Adrenal gland (tissue), 12 donors: Measurements from ENCODE around the gene TMEM151A. TPM values are rescaled to one million over a fixed set of nuclear protein-coding genes. Genes with fewer than 3 reads are reported as not detected.

Experiments
- DNase-seq, 7 donors: peaks; one replicate each; pipeline ENCODE4 v3.0.0-alpha.2; 2019 to 2020
- H3K27ac ChIP-seq, 5 donors: fragments of 200-600 bp; sonication (generic) in 4 of 5; 1 replicate in 3 of 5; 2 replicates in 2 of 5; pipeline versions ENCODE4 v1.5.1 to v1.8.0; 2016 to 2020; ENCODE audit warnings: mild to moderate bottlenecking in 1 of 5
- H3K27me3 ChIP-seq: fragments of 200-600 bp; 2 replicates; pipeline ENCODE4 v1.8.0; 2021
- H3K36me3 ChIP-seq, 2 donors: fragments of 200-600 bp; replicated peaks in 1 of 2; 1 replicate in 1 of 2; 2 replicates in 1 of 2; pipeline versions ENCODE4 v1.5.1 to v1.8.0; 2018 to 2022
- H3K4me1 ChIP-seq, 2 donors: fragments of 200-600 bp; replicated peaks in 1 of 2; 1 replicate in 1 of 2; 2 replicates in 1 of 2; pipeline versions ENCODE4 v1.5.1 to v1.8.0; 2018 to 2021
- H3K4me3 ChIP-seq, 4 donors: fragments of 200-600 bp; sonication (generic) in 3 of 4; one replicate each; pipeline ENCODE4 v1.5.1; 2016 to 2018
- H3K9me3 ChIP-seq, 3 donors: fragments of 200-600 bp; sonication (generic) in 1 of 3; replicated peaks in 1 of 3; 1 replicate in 2 of 3; 2 replicates in 1 of 3; pipeline versions ENCODE4 v1.5.1 to v1.8.0; 2016 to 2021
- POLR2A ChIP-seq, 2 donors: fragments of 450-650 bp; IDR thresholded peaks; one replicate each; pipeline ENCODE4 v1.6.1; 2017; ENCODE audit warnings: antibody characterized with exemption in 2 of 2, mild to moderate bottlenecking in 2 of 2, moderate library complexity in 1 of 2
- WGBS, 4 donors: extraction: QIAGEN DNeasy Blood & Tissue Kit in 2 of 4; methylation state at CpG; one replicate each; pipeline versions ENCODE4 v1.1.5 to v1.1.7; 2013 to 2017; 5-methylcytosine and 5-hydroxymethylcytosine counted together
- intact Hi-C, 2 donors: fragments of 100-400 bp; cut with DNase I; formaldehyde crosslinking; loops; one replicate each; pipeline versions ENCODE4 v1.14.1 to v1.15.0; 2022 to 2023
- polyA plus RNA-seq, 3 donors: library from polyadenylated mRNA; stranded (reverse); fragments of 200-250 nt in 2 of 3; fragments of 350-450 nt in 1 of 3; fragmentation: Illumina TruSeq in 1 of 3; extraction: RNeasy Lipid Tissue Mini Kit (QIAGEN cat#74804) in 1 of 3; gene quantifications; one replicate each; pipeline ENCODE4 v1.2.3, GENCODE V29; 2013 to 2014
- total RNA-seq, 9 donors: library from RNA; depleted of rRNA in 4 of 9; stranded (reverse); fragments of >200 nt in 4 of 9; fragments of 120-200 nt in 1 of 9; fragmentation: NEBNext Ultra II Directional in 1 of 9; extraction: Animal tissue kit (Norgen Biotek cat#: 25700) in 1 of 9; gene quantifications; one replicate each; pipeline versions ENCODE4 v1.1.0 to v1.2.4, GENCODE V29; 2013 to 2023
- TF ChIP-seq, protein P1 (sequence below), 6 experiments: fragments of 450-650 bp in 4 of 6; fragments of 200-600 bp in 2 of 6; sonication (generic) in 1 of 6; IDR thresholded peaks; 1 replicate in 5 of 6; 2 replicates in 1 of 6; pipeline versions ENCODE4 v1.5.1 to v1.8.0; 2016 to 2021; ENCODE audit warnings: antibody characterized with exemption in 6 of 6, mild to moderate bottlenecking in 2 of 6, moderate library complexity in 1 of 6
- donor health status: healthy with polysubstance abuse.
- donor health status: Bipolar disorder and iron deficiency.
- donor health status: DM: yes; HTN: yes; CAD: no.
- donor health status: DM: no; HTN: no; CAD: no.
- donor health status: DM: no; HTN: no; CAD: no.
- donor health status: DM: yes; HTN: yes; CAD: no.

Gene TMEM151A
- total and polyA plus RNA-seq, 12 donors, result 0.07 to 6.8 (median 1.3) TPM; not detected in 3

DNA sequence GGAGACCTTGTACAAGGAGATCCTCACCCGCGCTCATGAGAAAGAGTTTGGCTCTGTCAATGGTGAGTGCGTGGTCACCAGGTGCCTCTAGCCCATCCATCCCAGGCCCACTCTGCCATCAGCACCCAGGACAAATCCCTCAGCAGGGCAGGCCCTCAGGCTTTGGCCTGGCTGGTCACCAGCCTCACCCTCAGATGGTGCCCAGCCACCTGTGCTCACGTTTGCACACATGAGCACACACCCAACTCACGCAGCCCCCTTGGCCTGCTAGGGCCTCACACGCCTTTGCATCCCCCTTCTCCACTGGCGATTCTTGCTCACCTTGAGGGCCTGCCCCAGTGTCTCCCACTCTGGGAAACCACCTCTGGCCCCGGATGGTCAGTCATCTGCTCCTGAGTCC, 27.3 kb upstream of the TMEM151A start:
- H3K36me3 ChIP-seq, result peaks cover 0 to 19% of the 10 kb centered on the region in 2 donors
- peaks cover under 1 to 13% of the 10 kb centered on the region in 2 donors for H3K4me1 ChIP-seq
- 91 to 94% (median 92%) methylated on average over 7 to 8 of the region's 8 CpGs for WGBS, 4 donors
- no peak for DNase-seq
- no peak for TF ChIP-seq POLR2A (IDR thresholded peaks at IDR 0.05)
- TF ChIP-seq, protein P1, sequence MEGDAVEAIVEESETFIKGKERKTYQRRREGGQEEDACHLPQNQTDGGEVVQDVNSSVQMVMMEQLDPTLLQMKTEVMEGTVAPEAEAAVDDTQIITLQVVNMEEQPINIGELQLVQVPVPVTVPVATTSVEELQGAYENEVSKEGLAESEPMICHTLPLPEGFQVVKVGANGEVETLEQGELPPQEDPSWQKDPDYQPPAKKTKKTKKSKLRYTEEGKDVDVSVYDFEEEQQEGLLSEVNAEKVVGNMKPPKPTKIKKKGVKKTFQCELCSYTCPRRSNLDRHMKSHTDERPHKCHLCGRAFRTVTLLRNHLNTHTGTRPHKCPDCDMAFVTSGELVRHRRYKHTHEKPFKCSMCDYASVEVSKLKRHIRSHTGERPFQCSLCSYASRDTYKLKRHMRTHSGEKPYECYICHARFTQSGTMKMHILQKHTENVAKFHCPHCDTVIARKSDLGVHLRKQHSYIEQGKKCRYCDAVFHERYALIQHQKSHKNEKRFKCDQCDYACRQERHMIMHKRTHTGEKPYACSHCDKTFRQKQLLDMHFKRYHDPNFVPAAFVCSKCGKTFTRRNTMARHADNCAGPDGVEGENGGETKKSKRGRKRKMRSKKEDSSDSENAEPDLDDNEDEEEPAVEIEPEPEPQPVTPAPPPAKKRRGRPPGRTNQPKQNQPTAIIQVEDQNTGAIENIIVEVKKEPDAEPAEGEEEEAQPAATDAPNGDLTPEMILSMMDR (IDR thresholded peaks at IDR 0.05), result no peak
- no peaks in the 10 kb centered on the region for H3K9me3 ChIP-seq
- intact Hi-C loops, result no loop called here
- no peak overlapping the region for H3K27ac ChIP-seq
- H3K4me3 ChIP-seq, result no peak overlapping the region
- no peaks in the 10 kb centered on the region for H3K27me3 ChIP-seq

DNA sequence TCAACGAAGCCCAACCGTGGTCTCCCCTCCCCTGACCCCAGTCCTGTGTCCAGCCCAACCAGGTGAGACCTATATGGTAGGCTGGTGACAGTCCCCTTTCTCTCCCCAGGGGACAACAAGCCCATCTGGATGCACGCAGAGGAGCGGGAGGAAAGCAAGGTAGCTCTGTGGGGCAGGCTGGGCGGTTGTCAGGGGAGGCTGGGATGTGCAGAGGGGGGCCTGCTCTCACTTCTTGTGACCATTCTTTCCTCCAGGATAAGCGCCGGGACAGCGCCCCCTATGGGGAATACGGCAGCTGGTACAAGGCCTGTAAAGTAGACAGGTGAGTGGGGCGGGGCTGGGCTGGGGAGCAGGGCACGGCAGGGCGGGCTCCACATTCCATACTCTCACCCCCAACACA, 26.8 kb upstream of the TMEM151A start:
- no peaks in the 10 kb centered on the region for H3K9me3 ChIP-seq
- peaks cover 0 to 19% of the 10 kb centered on the region in 2 donors for H3K36me3 ChIP-seq
- no peak overlapping the region for H3K4me3 ChIP-seq
- intact Hi-C loops, result no loop called here
- TF ChIP-seq, protein P1 (IDR thresholded peaks at IDR 0.05), result peak in 3 of 6 experiments; percentile 7 to 17 (median 17)
- TF ChIP-seq POLR2A (IDR thresholded peaks at IDR 0.05), result no peak
- DNase-seq, result peak in 1 of 7 donors; percentile 18
- peaks cover 5 to 18% of the 10 kb centered on the region in 2 donors for H3K4me1 ChIP-seq
- H3K27ac ChIP-seq, result no peak overlapping the region
- no peaks in the 10 kb centered on the region for H3K27me3 ChIP-seq
- 73 to 93% (median 78%) methylated on average over 7 to 12 of the region's 12 CpGs for WGBS, 4 donors

DNA sequence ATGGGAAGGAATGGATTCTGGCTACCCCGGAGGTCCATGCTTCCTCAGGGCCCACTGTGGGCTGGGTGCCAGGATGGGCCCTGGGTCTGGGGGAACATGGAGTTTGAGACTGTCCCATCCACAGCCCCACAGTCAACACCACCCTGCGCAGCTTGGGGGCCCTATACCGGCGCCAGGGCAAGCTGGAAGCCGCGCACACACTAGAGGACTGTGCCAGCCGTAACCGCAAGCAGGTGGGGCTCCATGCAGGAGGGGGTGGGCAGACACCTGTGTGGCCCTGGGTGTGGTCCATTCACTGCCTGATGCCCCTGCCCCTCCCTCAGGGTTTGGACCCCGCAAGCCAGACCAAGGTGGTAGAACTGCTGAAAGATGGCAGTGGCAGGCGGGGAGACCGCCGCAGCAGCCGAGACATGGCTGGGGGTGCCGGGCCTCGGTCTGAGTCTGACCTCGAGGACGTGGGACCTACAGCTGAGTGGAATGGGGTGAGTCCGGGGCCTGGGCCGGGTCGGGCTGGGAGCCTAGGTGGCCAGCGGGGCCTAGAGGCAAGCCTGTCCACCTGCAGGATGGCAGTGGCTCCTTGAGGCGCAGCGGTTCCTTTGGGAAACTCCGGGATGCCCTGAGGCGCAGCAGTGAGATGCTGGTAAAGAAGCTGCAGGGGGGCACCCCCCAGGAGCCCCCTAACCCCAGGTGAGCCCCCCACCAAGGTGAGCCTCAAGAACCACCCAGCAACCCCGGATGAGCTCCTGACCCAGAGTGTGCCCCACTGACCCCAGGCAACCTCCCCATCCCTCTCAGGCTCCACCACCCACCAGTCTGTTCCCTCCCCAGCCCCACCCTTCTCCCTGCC, 25.9 kb upstream of the TMEM151A start:
- Histone ChIP-seq H3K36me3 (peaks cover 0 to 22% of the 10 kb centered on the region in 2 donors), H3K4me1 (peaks cover 5 to 24% of the 10 kb centered on the region in 2 donors), H3K27me3 (no peaks in the 10 kb centered on the region), H3K4me3 (no peak overlapping the region), H3K27ac (no peak overlapping the region), H3K9me3 (no peaks in the 10 kb centered on the region)
- peak in 1 of 7 donors; percentile 52 for DNase-seq
- WGBS, 4 donors, result 93 to 94% (median 94%) methylated on average over 18 to 26 of the region's 26 CpGs
- TF ChIP-seq POLR2A (IDR thresholded peaks at IDR 0.05), result no peak
- intact Hi-C loops, result no loop called here

DNA sequence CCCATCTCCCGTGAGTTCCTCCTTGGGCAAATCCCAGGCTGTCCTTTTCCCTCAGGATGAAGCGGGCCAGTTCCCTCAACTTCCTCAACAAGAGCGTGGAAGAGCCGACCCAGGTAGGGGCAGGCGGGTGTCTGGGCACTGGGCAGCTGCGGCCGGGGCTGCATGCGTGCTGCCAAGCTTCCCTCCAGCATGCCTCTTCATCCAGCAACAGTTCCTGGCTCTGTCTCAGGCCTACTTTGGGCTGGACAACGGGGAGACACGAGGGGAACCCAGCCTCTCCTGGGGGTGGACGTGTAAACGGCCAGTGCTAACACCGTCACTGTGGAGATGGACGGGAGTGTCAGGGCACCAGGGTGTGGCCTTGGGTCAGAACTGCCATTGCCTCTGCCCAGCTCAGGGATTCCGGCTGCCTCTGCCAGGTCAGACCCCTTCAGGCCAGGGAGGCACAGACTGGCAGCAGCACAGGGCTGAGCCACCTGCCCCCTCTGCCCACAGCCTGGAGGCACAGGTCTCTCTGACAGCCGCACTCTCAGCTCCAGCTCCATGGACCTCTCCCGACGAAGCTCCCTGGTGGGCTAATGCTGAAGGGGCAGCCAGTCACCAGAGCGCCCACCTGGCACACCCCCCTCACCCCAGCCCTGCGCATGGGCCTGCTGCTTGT, 25.2 kb upstream of the TMEM151A start:
- Histone ChIP-seq H3K36me3 (peaks cover 0 to 25% of the 10 kb centered on the region in 2 donors), H3K27ac (peak overlapping the region in 3 of 5 donors; percentile 89 to 98 (median 95)), H3K4me1 (peaks cover 5 to 24% of the 10 kb centered on the region in 2 donors), H3K27me3 (no peaks in the 10 kb centered on the region), H3K4me3 (peak overlapping the region in 1 of 4 donors; percentile 94), H3K9me3 (no peaks in the 10 kb centered on the region)
- TF ChIP-seq, protein P1 (IDR thresholded peaks at IDR 0.05), result no peak
- no peak for TF ChIP-seq POLR2A (IDR thresholded peaks at IDR 0.05)
- peak in 2 of 7 donors; percentile 36 to 68 for DNase-seq
- intact Hi-C loops, result no loop called here
- 81 to 86% (median 83%) methylated on average over 10 to 20 of the region's 20 CpGs for WGBS, 4 donors
